Uterus (tissue), 4 donors: ENCODE measurements around the gene CSF2. TPM values are rescaled to one million over a fixed set of nuclear protein-coding genes. Genes with fewer than 3 reads are reported as not detected.

Experiments
- DNase-seq, 2 donors: peaks; one replicate each; pipeline ENCODE4 v3.0.0-alpha.2; 2019 to 2020
- H3K27ac ChIP-seq, 2 donors: fragments of 200-600 bp; sonication (generic); 1 replicate in 1 of 2; 2 replicates in 1 of 2; pipeline ENCODE4 v1.5.1; 2016 to 2018
- H3K27me3 ChIP-seq, 2 donors: fragments of 200-600 bp; sonication (generic); one replicate each; pipeline ENCODE4 v1.5.1; 2018 to 2019; ENCODE audit warnings: control low read depth in 1 of 2
- H3K36me3 ChIP-seq, 2 donors: fragments of 200-600 bp; sonication (generic); one replicate each; pipeline ENCODE4 v1.5.1; 2019; ENCODE audit warnings: control low read depth in 1 of 2
- H3K4me1 ChIP-seq, 2 donors: fragments of 200-600 bp; sonication (generic); one replicate each; pipeline ENCODE4 v1.5.1; 2018 to 2019; ENCODE audit warnings: control low read depth in 1 of 2
- H3K4me3 ChIP-seq, 2 donors: fragments of 200-600 bp; sonication (generic); 1 replicate in 1 of 2; 2 replicates in 1 of 2; pipeline ENCODE4 v1.5.1; 2018 to 2019; ENCODE audit warnings: mild to moderate bottlenecking in 1 of 2
- H3K9me3 ChIP-seq, 2 donors: fragments of 200-600 bp; sonication (generic); one replicate each; pipeline ENCODE4 v1.5.1; 2019; ENCODE audit warnings: control low read depth in 1 of 2
- POLR2A ChIP-seq, 2 donors: fragments of 450-650 bp; IDR thresholded peaks; one replicate each; pipeline ENCODE4 v1.6.1; 2016; ENCODE audit warnings: antibody characterized with exemption in 2 of 2, mild to moderate bottlenecking in 1 of 2, moderate library complexity in 1 of 2
- intact Hi-C: fragments of 100-400 bp; cut with DNase I; formaldehyde crosslinking; loops from one replicate; pipeline ENCODE4 v1.15.1; 2023; ENCODE audit warnings: low total_unique reads
- total RNA-seq, 4 donors: library from RNA; depleted of rRNA in 3 of 4; stranded (reverse); fragments of >200 nt in 3 of 4; gene quantifications; one replicate each; pipeline versions ENCODE4 v1.1.0 to v1.2.4, GENCODE V29; 2014 to 2023
- TF ChIP-seq, protein P1 (sequence below), 4 experiments: fragments of 200-600 bp in 2 of 4; fragments of 450-650 bp in 2 of 4; sonication (generic) in 2 of 4; IDR thresholded peaks; one replicate each; pipeline ENCODE4 v1.5.1; 2016 to 2019; ENCODE audit warnings: antibody characterized with exemption in 4 of 4, mild to moderate bottlenecking in 2 of 4, moderate library complexity in 1 of 4
- donor health status: DM: yes; HTN: yes; CAD: no.

The CSF2 gene
- total RNA-seq, 4 donors from 2014 or later = not detected

DNA sequence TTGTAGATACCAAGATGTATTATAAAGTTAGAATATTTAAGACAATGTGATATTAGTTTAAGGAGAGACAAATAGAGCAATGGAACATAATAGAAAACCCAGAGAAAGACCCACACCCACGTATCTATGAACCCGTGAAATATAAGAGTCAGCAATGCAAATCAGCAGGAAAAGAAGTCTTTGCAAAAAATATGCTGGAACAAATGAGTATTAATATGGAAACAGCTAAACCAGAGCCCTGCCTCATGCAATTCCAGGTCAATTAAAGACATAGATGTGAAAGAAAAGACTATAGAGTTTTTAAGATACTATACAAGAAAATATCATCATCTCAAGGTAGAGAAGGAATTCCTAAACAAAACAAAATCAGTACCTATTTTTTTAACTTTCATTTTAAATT lies 36.2 kb upstream of the CSF2 start:
- no peak overlapping the region for H3K4me3 ChIP-seq
- no peaks in the 10 kb centered on the region for H3K9me3 ChIP-seq
- intact Hi-C loops = no loop called here
- no peak for DNase-seq
- no peaks in the 10 kb centered on the region for H3K27me3 ChIP-seq
- no peaks in the 10 kb centered on the region for H3K4me1 ChIP-seq
- TF ChIP-seq, protein P1, sequence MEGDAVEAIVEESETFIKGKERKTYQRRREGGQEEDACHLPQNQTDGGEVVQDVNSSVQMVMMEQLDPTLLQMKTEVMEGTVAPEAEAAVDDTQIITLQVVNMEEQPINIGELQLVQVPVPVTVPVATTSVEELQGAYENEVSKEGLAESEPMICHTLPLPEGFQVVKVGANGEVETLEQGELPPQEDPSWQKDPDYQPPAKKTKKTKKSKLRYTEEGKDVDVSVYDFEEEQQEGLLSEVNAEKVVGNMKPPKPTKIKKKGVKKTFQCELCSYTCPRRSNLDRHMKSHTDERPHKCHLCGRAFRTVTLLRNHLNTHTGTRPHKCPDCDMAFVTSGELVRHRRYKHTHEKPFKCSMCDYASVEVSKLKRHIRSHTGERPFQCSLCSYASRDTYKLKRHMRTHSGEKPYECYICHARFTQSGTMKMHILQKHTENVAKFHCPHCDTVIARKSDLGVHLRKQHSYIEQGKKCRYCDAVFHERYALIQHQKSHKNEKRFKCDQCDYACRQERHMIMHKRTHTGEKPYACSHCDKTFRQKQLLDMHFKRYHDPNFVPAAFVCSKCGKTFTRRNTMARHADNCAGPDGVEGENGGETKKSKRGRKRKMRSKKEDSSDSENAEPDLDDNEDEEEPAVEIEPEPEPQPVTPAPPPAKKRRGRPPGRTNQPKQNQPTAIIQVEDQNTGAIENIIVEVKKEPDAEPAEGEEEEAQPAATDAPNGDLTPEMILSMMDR (IDR thresholded peaks at IDR 0.05) = no peak
- TF ChIP-seq POLR2A (IDR thresholded peaks at IDR 0.05) = no peak
- H3K27ac ChIP-seq = no peak overlapping the region
- no peaks in the 10 kb centered on the region for H3K36me3 ChIP-seq

DNA sequence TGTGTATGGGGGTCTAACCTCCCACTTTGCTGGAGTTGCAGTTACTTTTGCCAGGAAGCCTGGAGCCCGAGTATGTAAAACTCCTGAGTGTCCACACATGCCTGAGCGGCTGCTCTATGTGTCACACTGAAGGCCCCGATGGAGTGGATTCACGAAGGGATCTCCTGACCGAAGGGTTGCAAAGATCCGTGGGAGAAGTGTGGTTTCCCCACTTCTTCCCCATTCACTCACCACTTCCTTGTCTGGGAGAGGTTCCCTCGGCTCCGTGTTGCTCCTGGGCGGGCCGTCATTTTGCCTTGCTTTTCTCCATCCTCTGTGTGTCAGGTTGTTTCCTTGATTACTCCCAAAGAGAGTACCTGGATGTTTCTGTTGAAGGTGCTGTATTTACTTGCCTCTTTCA lies 29.4 kb upstream of the CSF2 start:
- TF ChIP-seq, protein P1 (IDR thresholded peaks at IDR 0.05) = no peak
- TF ChIP-seq POLR2A (IDR thresholded peaks at IDR 0.05) = no peak
- DNase-seq = no peak
- H3K27me3 ChIP-seq = no peaks in the 10 kb centered on the region
- no peak overlapping the region for H3K27ac ChIP-seq
- H3K4me1 ChIP-seq = no peaks in the 10 kb centered on the region
- no peaks in the 10 kb centered on the region for H3K36me3 ChIP-seq
- H3K9me3 ChIP-seq = no peaks in the 10 kb centered on the region
- H3K4me3 ChIP-seq = no peak overlapping the region
- intact Hi-C loops = no loop called here

- intact Hi-C loops = no loop called here
- Histone ChIP-seq H3K27ac (no peak overlapping the region), H3K4me1 (no peaks in the 10 kb centered on the region), H3K36me3 (no peaks in the 10 kb centered on the region), H3K27me3 (no peaks in the 10 kb centered on the region), H3K9me3 (no peaks in the 10 kb centered on the region), H3K4me3 (no peak overlapping the region)
- TF ChIP-seq, protein P1 (IDR thresholded peaks at IDR 0.05) = no peak
- TF ChIP-seq POLR2A (IDR thresholded peaks at IDR 0.05) = no peak
- DNase-seq = no peak
Observed at GRCh38 chr5:132046880-132047299, 26.7 kb upstream of the CSF2 start.

- Histone ChIP-seq H3K9me3 (no peaks in the 10 kb centered on the region), H3K4me1 (no peaks in the 10 kb centered on the region), H3K36me3 (no peaks in the 10 kb centered on the region), H3K27ac (no peak overlapping the region), H3K4me3 (no peak overlapping the region), H3K27me3 (no peaks in the 10 kb centered on the region)
- intact Hi-C loops = no loop called here
- DNase-seq = no peak
- TF ChIP-seq POLR2A (IDR thresholded peaks at IDR 0.05) = no peak
- TF ChIP-seq, protein P1 (IDR thresholded peaks at IDR 0.05) = no peak
Observed at GRCh38 chr5:132049093-132049492, 24.5 kb upstream of the CSF2 start.

DNA sequence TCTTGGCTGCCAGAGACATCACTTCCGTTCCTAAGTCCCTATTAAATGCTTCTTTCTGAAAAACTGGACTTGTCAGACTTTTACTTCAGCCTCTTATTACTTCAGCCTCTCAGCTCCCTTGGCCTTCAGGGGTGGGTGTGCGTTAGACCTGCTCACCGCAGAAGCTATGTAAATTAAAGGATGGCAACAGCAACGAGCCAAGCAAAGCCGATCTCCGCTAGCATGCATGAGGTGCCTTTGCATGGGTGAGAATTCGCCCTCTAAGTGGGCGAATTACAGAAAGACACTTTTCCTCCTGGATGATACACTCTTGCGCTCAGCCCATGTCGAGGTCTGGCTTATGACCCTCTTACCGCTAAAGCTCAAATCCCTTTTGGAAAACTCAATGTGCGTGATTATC lies 24.0 kb upstream of the CSF2 start:
- TF ChIP-seq, protein P1 (IDR thresholded peaks at IDR 0.05) = no peak
- no peak for TF ChIP-seq POLR2A (IDR thresholded peaks at IDR 0.05)
- intact Hi-C loops = no loop called here
- H3K27ac ChIP-seq = no peak overlapping the region
- no peak overlapping the region for H3K4me3 ChIP-seq
- DNase-seq = no peak
- no peaks in the 10 kb centered on the region for H3K9me3 ChIP-seq
- H3K27me3 ChIP-seq = no peaks in the 10 kb centered on the region
- no peaks in the 10 kb centered on the region for H3K4me1 ChIP-seq
- no peaks in the 10 kb centered on the region for H3K36me3 ChIP-seq
